Mesothelial cell of epicardium (in vitro differentiated cells): Measurements from ENCODE around the gene CFAP43. TPM values are rescaled to one million over a fixed set of nuclear protein-coding genes. Genes with fewer than 3 reads are reported as not detected.

Experiments used
- DNase-seq, 2 experiments: peaks; one replicate each; pipeline ENCODE4 v3.0.0; 2021; ENCODE audit warnings: low spot score in 2 of 2; ENCODE audit not compliant: unreplicated experiment in 2 of 2
- H3K27ac Mint-ChIP-seq: 2 replicates; pipeline ENCODE4 v1.8.0; 2021; ENCODE audit warnings: mixed read lengths
- H3K27me3 Mint-ChIP-seq: 2 replicates; pipeline ENCODE4 v1.8.0; 2021; ENCODE audit warnings: low read depth, mixed read lengths
- H3K36me3 Mint-ChIP-seq: 2 replicates; pipeline ENCODE4 v1.8.0; 2021; ENCODE audit warnings: mixed read lengths
- H3K4me1 Mint-ChIP-seq: 2 replicates; pipeline ENCODE4 v1.8.0; 2021; ENCODE audit warnings: mixed read lengths
- H3K4me3 Mint-ChIP-seq: 2 replicates; pipeline ENCODE4 v1.8.0; 2021; ENCODE audit warnings: mild to moderate bottlenecking, moderate library complexity, mixed read lengths
- H3K9me3 Mint-ChIP-seq: 2 replicates; pipeline ENCODE4 v1.8.0; 2021; ENCODE audit warnings: mixed read lengths
- CTCF ChIP-seq: fragments of 200-600 bp; sonication (generic); IDR thresholded peaks from one replicate; pipeline ENCODE4 v1.5.0; 2021; ENCODE audit warnings: antibody characterized with exemption; ENCODE audit not compliant: unreplicated experiment
- total RNA-seq: library from RNA; stranded (reverse); gene quantifications from 3 replicates; pipeline ENCODE4 v1.2.1, GENCODE V29; 2021

Gene CFAP43
- total RNA-seq, 1 donor from 2014 or later: 2.1 TPM

GRCh38 chr10:104216631-104217030 lies 15.5 kb downstream of the CFAP43 start:
- Mint-ChIP-seq H3K4me3 (no peak overlapping the region), H3K9me3 (no peaks in the 10 kb centered on the region), H3K4me1 (no peaks in the 10 kb centered on the region), H3K27ac (no peak overlapping the region), H3K36me3 (no peaks in the 10 kb centered on the region), H3K27me3 (peaks cover 9% of the 10 kb centered on the region)
- no peak for TF ChIP-seq CTCF
- no peak for DNase-seq

GRCh38 chr10:104209575-104210198 lies 22.5 kb downstream of the CFAP43 start:
- TF ChIP-seq CTCF: peak; percentile 38
- no peaks in the 10 kb centered on the region for H3K4me1 Mint-ChIP-seq
- no peaks in the 10 kb centered on the region for H3K36me3 Mint-ChIP-seq
- no peak overlapping the region for H3K4me3 Mint-ChIP-seq
- no peak overlapping the region for H3K27ac Mint-ChIP-seq
- DNase-seq: no peak
- H3K27me3 Mint-ChIP-seq: no peaks in the 10 kb centered on the region
- H3K9me3 Mint-ChIP-seq: no peaks in the 10 kb centered on the region

- Mint-ChIP-seq H3K4me1 (no peaks in the 10 kb centered on the region), H3K27ac (no peak overlapping the region), H3K36me3 (no peaks in the 10 kb centered on the region), H3K9me3 (no peaks in the 10 kb centered on the region), H3K4me3 (no peak overlapping the region), H3K27me3 (no peaks in the 10 kb centered on the region)
- no peak for TF ChIP-seq CTCF
- no peak for DNase-seq
These were observed 23.4 kb downstream of the CFAP43 start for GRCh38 chr10:104208730-104209129.

- H3K4me3 Mint-ChIP-seq: no peak overlapping the region
- H3K9me3 Mint-ChIP-seq: peaks cover 9% of the 10 kb centered on the region
- H3K27me3 Mint-ChIP-seq: no peaks in the 10 kb centered on the region
- TF ChIP-seq CTCF: no peak
- peaks cover 2% of the 10 kb centered on the region for H3K36me3 Mint-ChIP-seq
- DNase-seq: no peak
- H3K4me1 Mint-ChIP-seq: no peaks in the 10 kb centered on the region
- H3K27ac Mint-ChIP-seq: no peak overlapping the region
These were observed 29.9 kb downstream of the CFAP43 start for GRCh38 chr10:104202231-104202630.

- Mint-ChIP-seq H3K27me3 (no peaks in the 10 kb centered on the region), H3K4me3 (no peak overlapping the region), H3K4me1 (no peaks in the 10 kb centered on the region), H3K36me3 (peaks cover 2% of the 10 kb centered on the region), H3K27ac (no peak overlapping the region), H3K9me3 (peaks cover 9% of the 10 kb centered on the region)
- no peak for TF ChIP-seq CTCF
- DNase-seq: no peak
These were observed 30.5 kb downstream of the CFAP43 start for GRCh38 chr10:104201636-104202035.

- peaks cover 2% of the 10 kb centered on the region for H3K36me3 Mint-ChIP-seq
- no peak for DNase-seq
- TF ChIP-seq CTCF: no peak
- peaks cover 9% of the 10 kb centered on the region for H3K9me3 Mint-ChIP-seq
- no peak overlapping the region for H3K4me3 Mint-ChIP-seq
- no peak overlapping the region for H3K27ac Mint-ChIP-seq
- peaks cover 6% of the 10 kb centered on the region for H3K27me3 Mint-ChIP-seq
- H3K4me1 Mint-ChIP-seq: no peaks in the 10 kb centered on the region
These were observed 32.6 kb downstream of the CFAP43 start for GRCh38 chr10:104199567-104199966.
